ENCODE results near the gene ZNF768.

DNA sequence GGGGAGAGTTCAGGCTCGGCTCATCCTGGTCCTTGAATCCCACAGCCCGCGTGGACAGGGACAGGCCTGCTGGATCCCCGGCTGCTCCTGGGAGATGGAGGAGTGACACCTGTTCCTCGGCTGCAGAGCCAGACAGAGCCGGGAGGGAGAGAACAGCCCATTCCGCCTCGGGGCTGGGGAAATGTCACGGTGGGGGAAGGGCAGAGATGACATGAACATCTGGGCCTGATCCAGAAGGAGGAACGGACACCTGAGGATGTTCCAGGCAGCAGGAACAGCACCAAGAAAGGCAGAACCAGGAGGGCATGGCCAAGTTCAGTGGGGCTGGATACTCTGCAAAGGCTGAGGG is 29.7 kb upstream of the ZNF768 start:
- no peak for TF ChIP-seq POLR2A (IDR thresholded peaks at IDR 0.05)
- TF ChIP-seq, protein P1, sequence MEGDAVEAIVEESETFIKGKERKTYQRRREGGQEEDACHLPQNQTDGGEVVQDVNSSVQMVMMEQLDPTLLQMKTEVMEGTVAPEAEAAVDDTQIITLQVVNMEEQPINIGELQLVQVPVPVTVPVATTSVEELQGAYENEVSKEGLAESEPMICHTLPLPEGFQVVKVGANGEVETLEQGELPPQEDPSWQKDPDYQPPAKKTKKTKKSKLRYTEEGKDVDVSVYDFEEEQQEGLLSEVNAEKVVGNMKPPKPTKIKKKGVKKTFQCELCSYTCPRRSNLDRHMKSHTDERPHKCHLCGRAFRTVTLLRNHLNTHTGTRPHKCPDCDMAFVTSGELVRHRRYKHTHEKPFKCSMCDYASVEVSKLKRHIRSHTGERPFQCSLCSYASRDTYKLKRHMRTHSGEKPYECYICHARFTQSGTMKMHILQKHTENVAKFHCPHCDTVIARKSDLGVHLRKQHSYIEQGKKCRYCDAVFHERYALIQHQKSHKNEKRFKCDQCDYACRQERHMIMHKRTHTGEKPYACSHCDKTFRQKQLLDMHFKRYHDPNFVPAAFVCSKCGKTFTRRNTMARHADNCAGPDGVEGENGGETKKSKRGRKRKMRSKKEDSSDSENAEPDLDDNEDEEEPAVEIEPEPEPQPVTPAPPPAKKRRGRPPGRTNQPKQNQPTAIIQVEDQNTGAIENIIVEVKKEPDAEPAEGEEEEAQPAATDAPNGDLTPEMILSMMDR (IDR thresholded peaks at IDR 0.05), result no peak

Measured in uterus (tissue), 2 donors.